Activated CD4-positive, alpha-beta T cell treated with anti-CD3 and anti-CD28 coated beads, Interleukin-2, amount 50 U/mL, for 4 hours (primary cell): Measurements from ENCODE around the gene VAV3.
"Not testable (repeated sequence)": the region's sequence is repeated elsewhere in the genome, so short reads cannot be mapped to it uniquely, and the experiment has no call there.

ENCODE experiments used
- DNase-seq, 2 experiments: peaks; one replicate each; pipeline ENCODE4 v3.0.0-alpha.2; 2020

Gene VAV3

GRCh38 chr1:107935396-107936064 lies 29.4 kb downstream of the VAV3 start:
- DNase-seq = no peak

- DNase-seq = no peak
Measured at GRCh38 chr1:107934578-107934977, 30.4 kb downstream of the VAV3 start.

GRCh38 chr1:107933736-107934135 lies 31.2 kb downstream of the VAV3 start:
- DNase-seq = no peak

GRCh38 chr1:107930292-107930691 lies 34.7 kb downstream of the VAV3 start:
- DNase-seq = no peak

GRCh38 chr1:107927820-107928219 lies 37.2 kb downstream of the VAV3 start:
- no peak for DNase-seq

- DNase-seq = no peak
Measured at GRCh38 chr1:107926436-107927080, 38.4 kb downstream of the VAV3 start.

- DNase-seq = no peak
Measured at GRCh38 chr1:107925565-107925964, 39.4 kb downstream of the VAV3 start.

- no peak for DNase-seq
Measured at GRCh38 chr1:107920999-107921398, 44.0 kb downstream of the VAV3 start.

- no peak for DNase-seq
Measured at GRCh38 chr1:107920561-107920960, 44.4 kb downstream of the VAV3 start.

GRCh38 chr1:107919953-107920352 lies 45.0 kb downstream of the VAV3 start:
- no peak for DNase-seq

GRCh38 chr1:107914119-107914765 lies 50.7 kb downstream of the VAV3 start:
- no peak for DNase-seq

GRCh38 chr1:107912656-107913055 lies 52.3 kb downstream of the VAV3 start:
- DNase-seq = no peak

- no peak for DNase-seq
Measured at GRCh38 chr1:107900090-107900945, 64.7 kb downstream of the VAV3 start.

GRCh38 chr1:107899655-107900054 lies 65.3 kb downstream of the VAV3 start:
- no peak for DNase-seq

GRCh38 chr1:107897438-107898345 lies 67.3 kb downstream of the VAV3 start:
- DNase-seq = no peak

- no peak for DNase-seq
Measured at GRCh38 chr1:107896936-107897335, 68.0 kb downstream of the VAV3 start.

- DNase-seq = no peak
Measured at GRCh38 chr1:107896401-107896800, 68.6 kb downstream of the VAV3 start.

GRCh38 chr1:107895403-107896191 lies 69.4 kb downstream of the VAV3 start:
- no peak for DNase-seq

- DNase-seq = no peak
Measured at GRCh38 chr1:107894605-107895004, 70.4 kb downstream of the VAV3 start.

GRCh38 chr1:107893350-107893749 lies 71.6 kb downstream of the VAV3 start:
- not testable (repeated sequence) for DNase-seq

GRCh38 chr1:107889524-107889923 lies 75.5 kb downstream of the VAV3 start:
- no peak for DNase-seq
